Anterior cingulate cortex (tissue), 58 donors: ENCODE measurements around the gene METTL25.
"Not testable (repeated sequence)": the region's sequence is repeated elsewhere in the genome, so short reads cannot be mapped to it uniquely, and the experiment has no call there.

Experiments used
- DNase-seq, 58 donors: peaks; one replicate each; lab custom pipeline; 2025; lab: John Stamatoyannopoulos, UW

METTL25 gene

GRCh38 chr12:82358200-82359114 lies at the start of gene METTL25, which contains the start of gene CCDC59:
METTL25 (plus strand) TSS chr12:82358529; CDS start chr12:82358566, 37 bp downstream.
CCDC59 (minus strand) TSS chr12:82358387; CDS start chr12:82358376, 11 bp downstream.
- peak; percentile 88 to 100 (median 98) for DNase-seq

- DNase-seq: no peak
Measured at GRCh38 chr12:82314406-82314892, 43.9 kb upstream of the METTL25 start.

GRCh38 chr12:82319276-82319675 lies 39.1 kb upstream of the METTL25 start:
- DNase-seq: no peak

- no peak for DNase-seq
Measured at GRCh38 chr12:82325540-82326336, 32.6 kb upstream of the METTL25 start.

GRCh38 chr12:82326905-82327503 lies 31.3 kb upstream of the METTL25 start:
- peak in 2 of 58 donors; percentile 2 to 3 for DNase-seq

GRCh38 chr12:82327861-82328260 lies 30.5 kb upstream of the METTL25 start:
- DNase-seq: no peak

- no peak for DNase-seq
Measured at GRCh38 chr12:82329508-82329907, 28.8 kb upstream of the METTL25 start.

GRCh38 chr12:82350161-82350560 lies 8.2 kb upstream of the METTL25 start:
- DNase-seq: no peak

GRCh38 chr12:82351390-82351789 lies 6.9 kb upstream of the METTL25 start:
- DNase-seq: no peak

- DNase-seq: no peak
Measured at GRCh38 chr12:82357340-82357739, 989 bp upstream of the METTL25 start.

- DNase-seq: no peak
Measured at GRCh38 chr12:82357845-82358199, 507 bp upstream of the METTL25 start.

- DNase-seq: peak in 10 of 58 donors; percentile 0 to 22 (median 8)
Measured at GRCh38 chr12:82359115-82359478, 768 bp downstream of the METTL25 start.

GRCh38 chr12:82360834-82361233 lies 2.5 kb downstream of the METTL25 start:
- not testable (repeated sequence) for DNase-seq

GRCh38 chr12:82361461-82361915 lies 3.2 kb downstream of the METTL25 start:
- DNase-seq: no peak

- no peak for DNase-seq
Measured at GRCh38 chr12:82363990-82364389, 5.7 kb downstream of the METTL25 start.

- DNase-seq: no peak
Measured at GRCh38 chr12:82366197-82366596, 7.9 kb downstream of the METTL25 start.

- DNase-seq: no peak
Measured at GRCh38 chr12:82375201-82375600, 16.9 kb downstream of the METTL25 start.

GRCh38 chr12:82378997-82379396 lies 20.7 kb downstream of the METTL25 start:
- DNase-seq: no peak

- DNase-seq: peak in 1 of 58 donors; percentile 29
Measured at GRCh38 chr12:82383930-82384552, 25.7 kb downstream of the METTL25 start.

GRCh38 chr12:82398879-82399278 lies 40.5 kb downstream of the METTL25 start:
- no peak for DNase-seq
